GM21360 (cell line): Measurements from ENCODE around the gene MMP10.
"Not testable (repeated sequence)": the region's sequence is repeated elsewhere in the genome, so short reads cannot be mapped to it uniquely, and the experiment has no call there.

Source experiments
- ATAC-seq: cut with Tn5 transposase; IDR thresholded peaks from one replicate; pipeline ENCODE4 v1.9.1; 2021; ENCODE audit warnings: mild to moderate bottlenecking, moderate library complexity; ENCODE audit not compliant: unreplicated experiment

The MMP10 gene

DNA sequence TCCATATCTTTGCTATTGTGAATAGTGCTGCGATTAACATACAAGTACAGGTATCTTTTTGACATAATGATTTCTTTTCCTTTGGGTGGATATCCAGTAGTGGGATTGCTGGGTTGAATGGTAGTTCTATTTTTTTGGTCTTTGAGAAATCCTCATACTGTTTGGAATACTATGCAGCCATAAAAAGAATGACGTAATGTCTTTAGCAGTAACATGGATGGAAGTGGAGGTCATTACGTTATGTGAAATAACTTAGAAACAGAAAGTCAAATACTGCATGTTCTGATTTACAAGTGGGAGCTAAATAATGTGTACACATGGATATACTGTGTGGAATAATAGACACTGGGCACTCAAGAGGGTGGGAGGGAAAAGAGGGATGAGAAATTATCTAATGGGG is 4.0 kb upstream of the MMP10 start:
- no peak for ATAC-seq

- ATAC-seq = no peak
Measured at GRCh38 chr11:102783720-102784119, 3.3 kb upstream of the MMP10 start.

GRCh38 chr11:102783016-102783415 is 2.6 kb upstream of the MMP10 start:
- ATAC-seq = no peak

DNA sequence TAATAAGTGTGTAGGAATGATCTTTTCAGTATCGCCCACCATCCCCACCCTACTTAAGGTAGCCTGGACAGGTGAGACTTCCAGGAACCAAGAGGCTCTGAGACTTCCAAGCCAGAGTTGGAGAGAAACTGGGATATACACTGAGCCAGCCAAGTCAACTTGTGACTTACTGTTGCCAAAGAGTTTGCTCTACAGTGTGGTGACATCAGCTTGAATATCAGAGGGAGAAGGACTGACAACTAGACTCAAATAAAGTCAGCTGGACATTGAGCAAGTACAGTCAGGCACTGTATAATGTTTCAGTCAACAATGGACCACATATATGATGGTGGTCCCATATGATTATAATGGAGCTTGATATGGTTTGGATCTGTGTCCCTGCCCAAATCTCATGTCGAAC is 1.2 kb upstream of the MMP10 start:
- ATAC-seq = no peak

GRCh38 chr11:102776454-102776853 is 4.0 kb downstream of the MMP10 start:
- ATAC-seq = no peak

- no peak for ATAC-seq
Measured at GRCh38 chr11:102773386-102773785, 7.0 kb downstream of the MMP10 start.

- ATAC-seq = no peak
Measured at GRCh38 chr11:102771351-102771750, 9.1 kb downstream of the MMP10 start.

- ATAC-seq = no peak
Measured at GRCh38 chr11:102770191-102770590, 10.2 kb downstream of the MMP10 start.

- no peak for ATAC-seq
Measured at GRCh38 chr11:102767800-102768199, 12.6 kb downstream of the MMP10 start.

- no peak for ATAC-seq
Measured at GRCh38 chr11:102763440-102763839, 17.0 kb downstream of the MMP10 start.

- ATAC-seq = no peak
Measured at GRCh38 chr11:102762361-102762767, 18.1 kb downstream of the MMP10 start.

GRCh38 chr11:102761646-102762238 is 18.7 kb downstream of the MMP10 start:
- ATAC-seq = no peak

- no peak for ATAC-seq
Measured at GRCh38 chr11:102760344-102761035, 19.9 kb downstream of the MMP10 start.

GRCh38 chr11:102757823-102758549 is 22.4 kb downstream of the MMP10 start:
- ATAC-seq = no peak

DNA sequence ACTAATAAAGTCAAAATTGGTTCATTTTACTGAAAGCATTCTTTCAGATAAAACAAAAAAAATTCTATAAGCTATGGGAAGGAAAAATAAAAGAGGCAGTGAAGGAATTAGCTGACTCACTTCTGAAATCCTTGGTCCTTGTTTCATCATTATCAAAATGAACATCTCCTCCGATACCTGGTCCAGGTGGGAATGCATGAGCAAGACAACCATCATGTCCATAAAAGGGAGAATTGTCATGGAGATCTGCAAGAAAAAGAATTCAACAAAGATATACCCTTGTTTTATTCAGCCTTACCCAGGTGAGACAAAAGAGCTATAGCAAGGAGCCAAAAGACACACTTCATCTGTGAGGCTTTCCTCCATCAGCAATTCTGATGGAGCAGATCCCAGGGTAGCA is 27.2 kb downstream of the MMP10 start:
- ATAC-seq = no peak

DNA sequence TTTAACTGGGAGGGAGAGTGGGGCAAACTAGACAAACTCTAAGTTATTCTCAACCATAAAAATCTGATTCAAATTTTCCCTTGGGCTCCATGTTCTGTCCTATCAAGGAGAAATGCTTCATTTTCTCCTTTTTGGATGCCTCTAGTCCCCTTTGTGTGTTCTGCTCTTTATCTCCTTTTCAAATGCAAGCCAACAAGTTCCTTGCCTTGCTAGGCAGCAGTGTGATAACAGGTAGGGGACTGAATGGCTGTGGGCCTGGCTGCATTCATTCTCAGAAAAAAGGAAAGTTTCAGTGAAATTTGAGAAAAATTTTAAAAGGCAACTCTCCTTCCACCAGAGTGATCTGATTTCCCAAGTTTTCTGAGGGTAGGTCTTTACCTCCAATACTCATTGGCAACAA is 28.8 kb downstream of the MMP10 start:
- ATAC-seq = no peak

GRCh38 chr11:102749101-102749722 is 31.2 kb downstream of the MMP10 start:
- no peak for ATAC-seq

DNA sequence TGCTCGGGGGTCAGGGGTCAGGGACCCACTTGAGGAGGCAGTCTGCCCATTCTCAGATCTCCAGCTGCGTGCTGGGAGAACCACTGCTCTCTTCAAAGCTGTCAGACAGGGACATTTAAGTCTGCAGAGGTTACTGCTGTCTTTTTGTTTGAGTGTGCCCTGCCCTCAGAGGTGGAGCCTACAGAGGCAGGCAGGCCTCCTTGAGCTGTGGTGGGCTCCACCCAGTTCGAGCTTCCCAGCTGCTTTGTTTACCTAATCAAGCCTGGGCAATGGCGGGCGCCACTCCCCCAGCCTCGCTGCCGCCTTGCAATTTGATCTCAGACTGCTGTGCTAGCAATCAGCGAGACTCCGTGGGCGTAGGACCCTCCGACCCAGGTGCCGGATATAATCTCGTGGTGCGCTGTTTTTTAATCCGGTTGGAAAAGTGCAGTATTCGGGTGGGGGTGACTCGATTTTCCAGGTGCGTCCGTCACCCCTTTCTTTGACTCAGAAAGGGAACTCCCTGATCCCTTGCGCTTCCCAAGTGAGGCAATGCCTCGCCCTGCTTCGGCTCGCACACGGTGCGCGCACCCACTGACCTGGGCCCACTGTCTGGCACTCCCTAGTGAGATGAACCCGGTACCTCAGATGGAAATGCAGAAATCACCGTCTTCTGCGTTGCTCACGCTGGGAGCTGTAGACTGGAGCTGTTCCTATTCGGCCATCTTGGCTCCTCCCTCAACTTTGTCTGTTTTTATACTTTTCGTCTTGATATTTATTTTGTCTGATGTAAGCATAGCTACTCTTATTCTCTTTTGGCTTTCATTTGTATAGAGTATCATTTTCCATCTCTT is 33.5 kb downstream of the MMP10 start:
- not testable (repeated sequence) for ATAC-seq

GRCh38 chr11:102734650-102735049 is 45.8 kb downstream of the MMP10 start:
- no peak for ATAC-seq

GRCh38 chr11:102733232-102733875 is 47.1 kb downstream of the MMP10 start:
- peak; percentile 87 for ATAC-seq
